ENCODE data around the gene APAF1. TPM values are rescaled to one million over a fixed set of nuclear protein-coding genes. Genes with fewer than 3 reads are reported as not detected.

APAF1 gene
- total and polyA plus RNA-seq, 2 donors (not counting 3 experiments of a cell fraction or from before 2014, with no cell fraction given) = 7.2 to 35.2 TPM

DNA sequence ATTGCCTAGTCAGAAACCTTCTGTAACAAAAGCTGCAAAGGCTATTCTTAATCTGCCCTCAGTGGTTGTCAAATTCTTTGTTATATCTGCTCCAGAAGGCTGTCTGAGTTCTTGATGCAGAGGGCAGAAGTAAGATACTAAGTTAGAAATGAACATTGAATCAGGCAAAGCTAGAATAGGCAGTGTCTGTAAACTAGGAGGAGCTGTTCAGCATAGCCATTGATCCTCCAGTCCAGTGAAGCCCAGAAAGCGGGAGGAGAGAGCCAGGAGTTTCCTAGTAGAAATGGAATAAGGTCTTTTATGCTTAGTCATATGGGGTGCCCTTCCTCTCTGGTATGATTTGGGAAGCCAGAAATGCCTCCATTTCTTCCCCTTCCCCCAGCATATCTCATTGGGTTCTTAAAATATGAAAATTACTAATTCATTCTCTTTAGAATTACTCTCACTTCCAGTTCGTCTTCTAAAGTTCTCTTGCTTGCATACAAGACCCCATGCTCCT is 76.2 kb downstream of the APAF1 start:
- FAIRE-seq (no peak), DNase-seq (ENCODE audit: low read depth, low spot score) (no peak)
- dilution Hi-C loops (cut with MboI; ENCODE audit: extremely low pct_ligation_motif_present, low sequenced_read_pairs) (no loop called here), intact Hi-C loops (cut with micrococcal nuclease) (no loop called here)
- no peak for TF ChIP-seq JUN (IDR thresholded peaks at IDR 0.05; ENCODE audit: borderline replicate concordance, insufficient read depth, insufficient read length, low read depth)
- no peak for TF ChIP-seq GATA2 (IDR thresholded peaks at IDR 0.05; ENCODE audit: insufficient read depth, insufficient read length, low read depth, low read length)
- no peak for TF ChIP-seq POLR2A (IDR thresholded peaks at IDR 0.05; ENCODE audit: low read depth, low read length)
- no peak for TF ChIP-seq POLR2AphosphoS5 (IDR thresholded peaks at IDR 0.05; ENCODE audit: insufficient read depth, low read depth, low read length)
- Histone ChIP-seq H3K9me1 (replicated peaks; ENCODE audit: control insufficient read depth, extremely low read depth, insufficient read depth, low read length) (no peaks in the 10 kb centered on the region), H3K9me3 (replicated peaks; ENCODE audit: control insufficient read depth, insufficient read depth, low read length) (no peaks in the 10 kb centered on the region), H3K79me2 (ENCODE audit: control insufficient read depth, insufficient read depth, low read length) (no peaks in the 10 kb centered on the region), H4K20me1 (replicated peaks; ENCODE audit: control insufficient read depth, extremely low read depth, insufficient read depth, low read length) (no peaks in the 10 kb centered on the region), H3K4me3 (replicated peaks in 1 of 3; ENCODE audit: insufficient read depth in 1 of 3, low read depth in 1 of 3, low read length in 3 of 3) (no peak overlapping the region), H3K36me3 (ENCODE audit: control insufficient read depth in 2 of 2, extremely low read depth in 1 of 2, insufficient read depth in 2 of 2, low read length in 2 of 2) (peaks cover 4 to 11% of the 10 kb centered on the region in 2 experiments), H2AFZ (ENCODE audit: low read depth, low read length) (no peak overlapping the region), H3K27me3 (ENCODE audit: control insufficient read depth in 2 of 2, insufficient read depth in 2 of 2, low read length in 2 of 2) (no peaks in the 10 kb centered on the region), H3K9ac (replicated peaks; ENCODE audit: extremely low read depth, insufficient read depth, low read length) (no peak overlapping the region), H3K27ac (ENCODE audit: insufficient read depth, low read depth, low read length) (no peak overlapping the region), H3K4me1 (ENCODE audit: control insufficient read depth, extremely low read depth, insufficient read depth, low read length) (no peaks in the 10 kb centered on the region), H3K4me2 (ENCODE audit: insufficient read depth, low read length) (no peak overlapping the region)
- POLR2A ChIA-PET = no interaction called here
- no TSS peak for BruUV-seq (replicated peaks)
- CTCF ChIA-PET = interaction anchor here (1.0 to 3.8 kb wide), 6 partner anchors 9 to 277 kb away, joined by 4 to 15 read pairs (median 6); no protein-coding TSS in a partner anchor

GRCh38 chr12:98724384-98725155 is 79.5 kb downstream of the APAF1 start:
- no peak overlapping the region for H3K4me3 ChIP-seq (replicated peaks in 1 of 3; ENCODE audit: insufficient read depth in 1 of 3, low read depth in 1 of 3, low read length in 3 of 3)
- H3K36me3 ChIP-seq (ENCODE audit: control insufficient read depth in 2 of 2, extremely low read depth in 1 of 2, insufficient read depth in 2 of 2, low read length in 2 of 2) = peaks cover 12 to 20% of the 10 kb centered on the region in 2 experiments
- intact Hi-C loops (cut with micrococcal nuclease) = no loop called here
- no peak overlapping the region for H3K27ac ChIP-seq (ENCODE audit: insufficient read depth, low read depth, low read length)
- no peaks in the 10 kb centered on the region for H3K9me3 ChIP-seq (replicated peaks; ENCODE audit: control insufficient read depth, insufficient read depth, low read length)
- H3K79me2 ChIP-seq (ENCODE audit: control insufficient read depth, insufficient read depth, low read length) = no peaks in the 10 kb centered on the region
- no peaks in the 10 kb centered on the region for H3K27me3 ChIP-seq (ENCODE audit: control insufficient read depth in 2 of 2, insufficient read depth in 2 of 2, low read length in 2 of 2)
- FAIRE-seq (no peak), DNase-seq (ENCODE audit: low read depth, low spot score) (no peak)
- H3K9ac ChIP-seq (replicated peaks; ENCODE audit: extremely low read depth, insufficient read depth, low read length) = no peak overlapping the region
- dilution Hi-C loops (cut with MboI; ENCODE audit: extremely low pct_ligation_motif_present, low sequenced_read_pairs) = no loop called here
- ChIA-PET POLR2A (no interaction called here), CTCF (interaction anchor here (1.2 to 6.9 kb wide), 8 partner anchors 14 to 274 kb away, joined by 3 to 64 read pairs (median 6); no protein-coding TSS in a partner anchor)
- no peak overlapping the region for H3K4me2 ChIP-seq (ENCODE audit: insufficient read depth, low read length)
- no peaks in the 10 kb centered on the region for H3K9me1 ChIP-seq (replicated peaks; ENCODE audit: control insufficient read depth, extremely low read depth, insufficient read depth, low read length)
- no peaks in the 10 kb centered on the region for H3K4me1 ChIP-seq (ENCODE audit: control insufficient read depth, extremely low read depth, insufficient read depth, low read length)
- no peaks in the 10 kb centered on the region for H4K20me1 ChIP-seq (replicated peaks; ENCODE audit: control insufficient read depth, extremely low read depth, insufficient read depth, low read length)
- H2AFZ ChIP-seq (ENCODE audit: low read depth, low read length) = no peak overlapping the region
- TF ChIP-seq POLR2A (IDR thresholded peaks at IDR 0.05; ENCODE audit: low read depth, low read length) = no peak
- TF ChIP-seq MYC (IDR thresholded peaks at IDR 0.05; ENCODE audit: low read depth, low read length) = no peak
- TF ChIP-seq FOS (IDR thresholded peaks at IDR 0.05; ENCODE audit: borderline replicate concordance, insufficient read depth, low read length) = no peak
- no peak for TF ChIP-seq POLR2AphosphoS5 (IDR thresholded peaks at IDR 0.05; ENCODE audit: insufficient read depth, low read depth, low read length)
- TF ChIP-seq, protein P1, sequence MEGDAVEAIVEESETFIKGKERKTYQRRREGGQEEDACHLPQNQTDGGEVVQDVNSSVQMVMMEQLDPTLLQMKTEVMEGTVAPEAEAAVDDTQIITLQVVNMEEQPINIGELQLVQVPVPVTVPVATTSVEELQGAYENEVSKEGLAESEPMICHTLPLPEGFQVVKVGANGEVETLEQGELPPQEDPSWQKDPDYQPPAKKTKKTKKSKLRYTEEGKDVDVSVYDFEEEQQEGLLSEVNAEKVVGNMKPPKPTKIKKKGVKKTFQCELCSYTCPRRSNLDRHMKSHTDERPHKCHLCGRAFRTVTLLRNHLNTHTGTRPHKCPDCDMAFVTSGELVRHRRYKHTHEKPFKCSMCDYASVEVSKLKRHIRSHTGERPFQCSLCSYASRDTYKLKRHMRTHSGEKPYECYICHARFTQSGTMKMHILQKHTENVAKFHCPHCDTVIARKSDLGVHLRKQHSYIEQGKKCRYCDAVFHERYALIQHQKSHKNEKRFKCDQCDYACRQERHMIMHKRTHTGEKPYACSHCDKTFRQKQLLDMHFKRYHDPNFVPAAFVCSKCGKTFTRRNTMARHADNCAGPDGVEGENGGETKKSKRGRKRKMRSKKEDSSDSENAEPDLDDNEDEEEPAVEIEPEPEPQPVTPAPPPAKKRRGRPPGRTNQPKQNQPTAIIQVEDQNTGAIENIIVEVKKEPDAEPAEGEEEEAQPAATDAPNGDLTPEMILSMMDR (IDR thresholded peaks at IDR 0.05; ENCODE audit: extremely low read depth in 1 of 2, insufficient read depth in 1 of 2, low read depth in 1 of 2, low read length in 2 of 2) = no peak
- no peak for TF ChIP-seq JUN (IDR thresholded peaks at IDR 0.05; ENCODE audit: borderline replicate concordance, insufficient read depth, insufficient read length, low read depth)
- no peak for TF ChIP-seq GATA2 (IDR thresholded peaks at IDR 0.05; ENCODE audit: insufficient read depth, insufficient read length, low read depth, low read length)
- TF ChIP-seq MAX (IDR thresholded peaks at IDR 0.05; ENCODE audit: insufficient read depth, insufficient read length) = no peak
- no peak for TF ChIP-seq EZH2 (IDR thresholded peaks at IDR 0.05; ENCODE audit: borderline replicate concordance, low read depth, low read length, severe bottlenecking)
- no TSS peak for BruUV-seq (replicated peaks)
